ENCODE measurements around the gene C1orf21.
"Not testable (repeated sequence)": the region's sequence is repeated elsewhere in the genome, so short reads cannot be mapped to it uniquely, and the experiment has no call there.

The C1orf21 gene, protein sequence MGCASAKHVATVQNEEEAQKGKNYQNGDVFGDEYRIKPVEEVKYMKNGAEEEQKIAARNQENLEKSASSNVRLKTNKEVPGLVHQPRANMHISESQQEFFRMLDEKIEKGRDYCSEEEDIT

GRCh38 chr1:184386312-184387068 is at the start of gene C1orf21:
C1orf21 (plus strand) TSS chr1:184387029; CDS start chr1:184477510, 90,481 bp downstream.
- peak; percentile 39 to 55 for DNase-seq

- not testable (repeated sequence) for DNase-seq
Observed at GRCh38 chr1:184337865-184338264, 49.0 kb upstream of the C1orf21 start.

DNA sequence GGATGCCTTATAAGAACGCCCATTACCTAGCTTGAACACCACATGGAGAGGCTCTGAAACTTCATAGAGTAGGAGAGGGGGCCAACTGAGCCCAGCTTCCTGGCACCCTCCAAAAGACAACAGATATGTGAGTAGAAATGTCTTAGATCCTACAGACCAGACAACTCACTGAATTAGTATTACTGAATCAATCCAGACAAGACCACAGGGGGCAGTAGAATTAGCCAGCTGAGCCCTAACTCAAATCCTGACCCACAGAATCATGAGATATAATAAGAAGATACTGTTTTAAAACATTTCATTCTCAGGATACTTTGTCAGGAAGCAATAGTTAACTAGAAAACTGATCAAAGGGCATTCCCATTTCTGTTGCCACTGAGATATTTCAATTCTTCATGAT is 45.8 kb upstream of the C1orf21 start:
- DNase-seq: peak in 1 of 2 experiments; percentile 3

DNA sequence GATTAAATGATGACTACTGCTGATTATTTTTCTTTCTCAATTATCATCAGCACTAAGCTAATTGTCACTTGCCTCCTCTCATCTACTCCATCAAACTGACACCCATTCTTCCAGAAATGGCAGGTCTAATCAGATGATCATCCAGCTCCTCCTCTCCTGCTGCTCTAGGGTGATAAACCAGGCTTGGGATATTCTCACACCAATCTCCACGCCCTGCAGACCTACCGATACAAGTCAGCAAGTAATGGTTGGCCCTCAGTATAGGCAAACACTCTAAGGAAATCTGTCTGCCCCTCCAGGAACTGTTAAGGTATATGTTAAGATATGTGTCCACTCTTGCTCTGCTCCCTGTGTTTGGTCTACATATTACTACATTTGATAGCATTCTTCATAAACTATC is 36.3 kb upstream of the C1orf21 start:
- no peak for DNase-seq

GRCh38 chr1:184351416-184351975 is 35.3 kb upstream of the C1orf21 start:
- no peak for DNase-seq

GRCh38 chr1:184352776-184353175 is 34.1 kb upstream of the C1orf21 start:
- DNase-seq: no peak

- DNase-seq: no peak
Observed at GRCh38 chr1:184354719-184355118, 32.1 kb upstream of the C1orf21 start.

GRCh38 chr1:184356891-184357290 is 29.9 kb upstream of the C1orf21 start:
- DNase-seq: no peak

DNA sequence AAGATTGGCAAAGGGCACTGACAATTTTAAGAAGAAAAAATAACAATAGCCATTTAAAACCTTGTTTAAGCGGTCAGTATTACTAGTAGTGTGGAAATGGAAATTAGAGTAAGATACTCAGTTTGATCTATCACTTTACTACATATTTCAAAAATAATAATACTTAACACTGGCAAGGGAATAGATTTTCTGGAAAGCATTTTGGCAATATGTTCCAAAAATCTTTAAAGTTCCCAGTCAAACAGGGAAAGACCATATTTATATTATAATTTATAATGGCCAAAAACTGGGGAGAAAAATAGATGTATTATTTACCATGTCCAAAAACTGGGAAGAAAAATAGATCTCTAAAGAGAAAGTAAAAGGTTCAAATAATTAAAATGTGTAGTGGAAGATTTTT is 28.6 kb upstream of the C1orf21 start:
- no peak for DNase-seq

DNA sequence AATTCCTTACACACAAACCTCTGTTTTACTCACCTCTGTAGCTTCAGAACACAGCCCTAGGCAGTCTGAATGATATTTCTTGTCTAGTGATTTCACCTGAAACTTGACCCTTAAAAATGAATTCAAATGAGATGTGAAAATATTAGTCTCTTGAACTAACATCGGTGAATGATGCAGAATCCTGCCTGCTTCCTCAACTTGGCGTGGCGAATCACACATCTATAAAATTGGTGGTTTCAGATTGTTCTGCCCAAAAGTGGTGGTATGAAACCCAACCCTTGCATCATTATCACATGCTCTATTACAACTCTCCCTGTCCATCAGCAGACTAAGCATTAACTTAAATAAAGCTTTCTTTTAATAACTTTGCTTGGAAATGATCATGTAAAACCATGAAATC is 26.9 kb upstream of the C1orf21 start:
- DNase-seq: no peak

GRCh38 chr1:184362876-184363275 is 24.0 kb upstream of the C1orf21 start:
- no peak for DNase-seq

DNA sequence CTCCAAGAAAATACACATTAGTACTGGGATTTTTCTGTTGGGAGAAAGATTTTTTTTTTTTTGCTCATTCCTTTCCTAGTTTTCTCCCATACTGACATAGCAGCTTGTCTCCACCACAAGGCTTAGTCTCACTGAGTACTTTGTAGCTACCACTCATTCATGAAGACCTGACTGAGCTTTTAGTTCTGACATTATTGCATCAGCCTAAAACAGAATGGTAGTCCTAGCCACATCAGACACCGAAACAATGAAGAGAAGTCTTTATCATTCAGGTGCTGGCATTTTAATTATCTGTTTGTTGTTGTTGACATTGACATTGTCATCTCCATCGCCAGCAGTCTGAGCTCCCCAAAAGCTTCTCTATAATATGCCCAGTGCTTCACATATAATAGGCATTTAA is 21.1 kb upstream of the C1orf21 start:
- no peak for DNase-seq

DNA sequence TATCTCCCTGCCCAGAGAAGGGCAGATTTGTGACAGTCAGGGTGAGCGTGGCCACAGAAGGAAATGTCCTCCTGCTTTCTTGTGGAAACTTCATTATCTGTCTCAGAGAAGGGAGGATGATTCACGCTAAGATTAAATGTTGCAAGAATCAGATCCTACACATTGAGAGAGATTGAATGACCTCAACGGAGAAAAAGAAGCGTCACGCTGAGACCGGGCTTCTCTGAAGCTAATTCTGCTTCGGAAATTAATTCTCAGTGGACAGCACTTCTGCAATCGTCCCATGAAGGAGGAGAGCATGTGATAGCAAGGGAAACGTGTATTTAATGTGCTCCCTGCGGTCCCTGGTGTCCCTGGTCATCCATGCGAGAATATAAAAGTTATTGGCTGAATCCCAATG is 19.8 kb upstream of the C1orf21 start:
- no peak for DNase-seq

- DNase-seq: no peak
Observed at GRCh38 chr1:184367427-184368038, 19.3 kb upstream of the C1orf21 start.

DNA sequence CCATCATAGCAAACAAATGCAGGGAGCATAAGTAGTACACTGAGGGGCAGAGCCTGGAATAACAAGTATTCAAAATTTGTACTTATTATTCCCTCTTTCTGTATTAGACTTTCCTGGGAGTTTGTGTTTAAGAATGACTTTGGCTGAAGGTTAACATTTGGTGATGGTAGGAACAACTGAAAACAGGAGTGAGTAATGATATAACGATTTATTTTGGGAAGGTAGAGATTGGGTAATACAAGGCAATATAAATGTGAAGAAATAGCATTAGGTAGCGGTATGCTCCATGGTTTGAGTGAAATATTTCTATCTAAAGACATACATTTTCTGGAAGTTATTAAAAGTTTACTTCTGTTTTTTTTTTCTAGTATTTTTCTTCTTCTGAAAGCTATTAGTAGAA is 18.5 kb upstream of the C1orf21 start:
- DNase-seq: no peak

DNA sequence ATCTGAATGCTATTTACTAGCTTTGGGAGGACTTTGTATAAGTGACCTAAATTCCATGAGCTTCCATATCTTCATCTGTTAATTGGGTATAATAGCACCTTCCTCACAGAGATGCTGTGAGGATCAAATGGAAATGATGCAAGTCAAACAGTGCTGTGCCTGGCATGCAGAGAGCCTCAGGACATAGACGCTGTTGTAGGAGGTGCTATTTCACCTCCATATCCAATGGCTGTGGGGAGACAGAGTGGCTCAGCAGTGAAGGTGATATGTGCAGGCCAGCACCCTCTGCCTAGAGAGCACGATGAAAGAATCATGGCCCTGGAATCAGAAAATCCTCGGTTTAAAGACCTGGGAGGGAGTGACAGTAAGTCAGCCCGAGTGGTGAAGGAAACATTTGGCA is 16.0 kb upstream of the C1orf21 start:
- DNase-seq: no peak

DNA sequence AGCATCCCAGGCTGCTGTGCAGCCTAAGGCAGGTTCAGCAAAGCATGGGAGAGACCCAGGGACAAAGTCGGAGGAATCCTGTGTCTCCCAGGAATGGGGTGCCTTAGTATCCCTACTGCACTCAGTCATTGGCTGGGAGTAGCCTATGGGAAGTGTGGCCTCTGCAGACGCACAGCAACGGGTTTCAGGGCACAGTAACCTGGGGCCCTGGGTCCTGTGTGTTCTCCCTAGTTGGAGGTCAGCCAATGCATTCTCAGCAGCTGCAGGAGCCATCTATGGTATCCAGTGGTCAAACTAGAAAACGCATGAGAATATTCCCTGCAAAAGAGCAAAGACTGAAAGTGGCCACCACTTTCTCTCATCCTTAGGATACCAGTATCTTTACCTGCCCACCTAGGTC is 13.7 kb upstream of the C1orf21 start:
- no peak for DNase-seq

GRCh38 chr1:184376369-184376768 is 10.5 kb upstream of the C1orf21 start:
- DNase-seq: no peak

DNA sequence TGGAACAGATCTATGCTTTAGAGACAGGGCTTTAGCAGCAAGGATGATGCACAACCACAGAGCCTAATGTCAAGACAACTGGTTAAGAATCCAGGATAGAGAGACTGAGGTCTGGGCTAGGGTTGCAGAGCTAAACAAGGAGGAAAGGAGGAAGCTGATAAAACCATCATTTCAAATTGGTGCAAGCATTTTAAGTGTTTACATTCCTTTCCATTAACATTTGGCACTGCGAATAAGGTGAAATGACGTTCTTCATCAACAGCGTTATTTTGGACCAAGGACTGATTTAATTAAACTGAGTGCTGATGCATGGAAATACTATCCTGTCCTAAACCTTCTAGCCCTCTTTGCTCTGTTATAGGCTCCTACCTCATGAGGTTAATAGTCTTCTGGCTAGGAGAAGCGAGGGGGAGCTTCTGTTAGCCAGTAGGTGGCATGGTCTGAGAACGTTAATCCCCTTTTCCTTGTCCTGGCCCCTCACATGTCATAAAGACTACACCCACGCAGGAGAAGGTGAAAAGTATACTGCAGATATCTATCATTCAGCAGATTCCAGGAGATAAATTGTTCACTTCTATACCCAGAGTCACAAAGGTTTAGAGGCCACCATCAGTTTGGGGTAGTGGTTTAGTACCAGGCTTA is 7.6 kb upstream of the C1orf21 start:
- DNase-seq: peak; percentile 24

GRCh38 chr1:184380468-184380867 is 6.4 kb upstream of the C1orf21 start:
- DNase-seq: no peak

DNA sequence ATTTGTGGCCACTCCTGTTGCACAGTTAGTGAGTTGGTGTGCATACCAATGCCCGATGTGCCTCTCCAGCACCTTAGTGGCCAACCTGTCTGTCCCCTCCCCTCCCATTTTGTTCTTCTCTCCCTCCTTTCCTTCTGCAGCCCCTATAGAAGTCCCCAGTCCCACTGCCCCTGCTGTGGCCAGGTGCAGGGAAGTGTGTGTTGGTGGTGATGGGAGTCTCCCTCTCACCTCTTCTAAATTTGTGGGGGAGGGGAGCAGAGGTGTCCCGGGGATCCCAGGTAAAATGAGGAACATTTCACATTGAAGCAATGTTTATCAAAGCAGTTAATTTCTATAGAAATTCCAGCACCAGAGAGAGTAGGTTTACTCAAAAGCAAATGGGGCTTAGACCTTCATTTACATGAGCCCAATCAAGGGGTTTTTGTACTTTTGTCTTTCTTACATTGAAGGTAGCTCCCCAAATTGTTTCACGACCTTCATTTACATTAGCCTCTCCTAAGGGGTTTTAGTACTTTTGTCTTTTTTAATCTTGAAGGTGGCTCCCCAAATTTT is 3.0 kb upstream of the C1orf21 start:
- no peak for DNase-seq

DNA sequence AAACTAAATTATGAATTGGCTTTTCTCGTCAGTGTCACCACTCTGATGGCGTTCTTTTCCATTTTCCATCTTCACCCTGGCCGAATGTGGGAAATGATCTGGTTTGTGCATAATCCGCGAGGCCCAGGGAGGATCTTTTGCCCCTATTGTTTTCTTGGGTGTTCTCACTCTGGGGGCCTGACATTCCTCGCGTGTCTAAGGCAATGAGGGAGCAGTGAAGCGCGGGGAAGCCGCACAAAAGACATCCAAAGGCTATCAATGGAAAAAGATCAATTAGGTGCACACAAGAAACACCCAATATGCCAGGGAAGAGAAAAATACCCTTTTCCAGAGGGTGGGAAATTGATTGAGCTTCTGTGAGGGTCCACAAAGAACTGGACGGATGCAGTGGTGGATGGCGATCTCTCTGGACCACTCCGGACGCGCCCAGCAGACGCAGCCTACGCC is 941 bp upstream of the C1orf21 start:
- DNase-seq: no peak

DNA sequence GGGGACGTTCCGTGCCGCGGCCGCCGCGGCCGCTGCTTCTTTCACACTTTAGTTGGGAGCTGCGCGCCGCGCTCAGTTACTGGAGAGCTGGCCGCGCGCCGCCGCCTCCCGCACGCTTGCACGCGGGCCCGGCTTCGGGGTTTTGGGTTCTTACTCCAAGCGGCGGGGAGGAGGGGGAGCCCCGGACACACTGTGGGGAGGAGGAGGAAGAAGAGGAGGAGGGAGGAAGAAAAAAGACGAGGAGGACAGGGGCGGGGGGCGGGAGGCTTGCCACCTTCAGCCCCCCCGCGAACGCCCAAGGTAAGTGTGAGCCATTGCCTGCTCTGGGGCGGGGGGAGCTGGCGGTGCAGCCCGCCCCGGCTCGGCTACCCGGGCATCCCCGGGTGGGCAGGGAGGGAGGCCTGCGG is 243 bp downstream of the C1orf21 start:
- no peak for DNase-seq
